ENCODE results near the gene CKM. TPM values are rescaled to one million over a fixed set of nuclear protein-coding genes. Genes with fewer than 3 reads are reported as not detected.

CKM gene
- total RNA-seq, 1 experiment from 2014 or later, result not detected

DNA sequence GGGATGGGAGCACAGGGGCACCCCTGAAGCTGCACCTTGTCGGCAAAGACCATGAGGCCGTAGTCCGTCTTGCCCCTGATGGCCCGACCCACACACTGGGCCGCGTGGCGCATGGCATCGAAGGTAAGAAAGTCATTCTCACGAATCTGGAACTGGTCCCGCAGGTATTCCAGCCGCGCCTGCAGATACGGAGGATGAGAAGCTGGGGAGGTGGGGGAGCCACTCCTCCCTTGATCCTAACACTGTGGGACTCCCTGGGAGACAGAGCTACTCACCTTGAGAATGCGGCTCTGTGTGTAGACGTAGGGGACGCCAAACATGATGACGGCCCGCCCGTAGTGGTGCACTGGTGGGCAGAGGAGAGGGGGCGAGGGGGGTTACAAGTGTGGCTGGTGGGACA lies 29.8 kb upstream of the CKM start:
- no peaks in the 10 kb centered on the region for H3K27me3 ChIP-seq
- H3K4me3 ChIP-seq, result no peak overlapping the region
- no peak for DNase-seq
- no peaks in the 10 kb centered on the region for H3K9me3 ChIP-seq
- peaks cover 66% of the 10 kb centered on the region for H3K36me3 ChIP-seq

DNA sequence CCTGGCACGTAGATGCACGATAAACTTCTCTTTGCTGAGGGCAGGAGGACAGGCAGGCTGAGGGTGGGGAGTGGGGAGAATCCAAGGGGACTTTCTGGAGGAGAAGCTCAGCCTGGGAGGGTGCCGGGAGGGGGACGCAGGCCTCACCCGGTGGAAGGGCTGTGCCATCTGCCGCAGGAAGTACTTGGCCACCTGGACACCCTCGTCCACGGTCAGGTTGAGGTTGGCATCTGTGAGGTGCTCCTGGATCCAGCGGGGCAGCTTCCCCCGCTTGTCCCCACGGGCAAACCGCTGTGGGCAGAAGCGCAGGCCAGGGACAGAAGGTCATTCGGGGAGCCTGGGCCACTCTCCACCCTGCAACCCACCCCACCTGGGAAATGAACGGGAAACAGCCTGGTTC lies 29.4 kb upstream of the CKM start:
- H3K36me3 ChIP-seq, result peaks cover 62% of the 10 kb centered on the region

GRCh38 chr19:45351401-45351952 lies 28.8 kb upstream of the CKM start:
- no peak for DNase-seq
- H3K4me3 ChIP-seq, result no peak overlapping the region
- H3K27me3 ChIP-seq, result no peaks in the 10 kb centered on the region
- H3K36me3 ChIP-seq, result peaks cover 56% of the 10 kb centered on the region
- no peaks in the 10 kb centered on the region for H3K9me3 ChIP-seq

More for the DNA sequence above, 29.4 kb upstream of the CKM start:
- Histone ChIP-seq H3K27me3 (no peaks in the 10 kb centered on the region), H3K4me3 (no peak overlapping the region), H3K9me3 (no peaks in the 10 kb centered on the region)
- no peak for DNase-seq

DNA sequence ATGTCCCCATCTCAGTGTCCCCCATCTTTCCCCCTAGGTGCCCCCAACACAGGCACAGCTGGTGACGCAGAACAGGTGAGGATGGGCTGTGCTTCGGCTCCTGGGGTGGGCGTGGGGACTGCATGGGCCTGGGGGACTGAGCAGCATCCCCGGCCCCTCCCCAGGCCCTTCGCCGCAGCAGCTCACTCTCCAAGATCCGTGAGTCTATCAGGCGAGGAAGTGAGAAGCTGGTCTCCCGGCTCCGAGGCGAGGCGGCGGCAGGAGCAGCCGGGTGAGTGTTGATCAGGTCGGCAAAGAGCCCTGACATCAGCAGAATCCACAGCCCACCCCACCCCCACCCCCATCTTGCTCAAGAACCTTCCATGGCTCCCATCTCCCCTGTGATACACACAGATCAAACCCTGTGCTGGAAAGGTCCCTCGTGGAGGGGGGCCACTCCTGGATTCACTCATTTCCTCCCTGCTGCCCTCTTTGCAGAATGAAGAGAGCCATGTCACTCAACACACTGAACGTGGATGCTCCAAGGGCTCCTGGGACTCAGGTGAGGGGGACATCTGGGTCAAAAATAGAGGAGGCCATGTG lies 27.9 kb upstream of the CKM start:
- no peaks in the 10 kb centered on the region for H3K9me3 ChIP-seq

DNA sequence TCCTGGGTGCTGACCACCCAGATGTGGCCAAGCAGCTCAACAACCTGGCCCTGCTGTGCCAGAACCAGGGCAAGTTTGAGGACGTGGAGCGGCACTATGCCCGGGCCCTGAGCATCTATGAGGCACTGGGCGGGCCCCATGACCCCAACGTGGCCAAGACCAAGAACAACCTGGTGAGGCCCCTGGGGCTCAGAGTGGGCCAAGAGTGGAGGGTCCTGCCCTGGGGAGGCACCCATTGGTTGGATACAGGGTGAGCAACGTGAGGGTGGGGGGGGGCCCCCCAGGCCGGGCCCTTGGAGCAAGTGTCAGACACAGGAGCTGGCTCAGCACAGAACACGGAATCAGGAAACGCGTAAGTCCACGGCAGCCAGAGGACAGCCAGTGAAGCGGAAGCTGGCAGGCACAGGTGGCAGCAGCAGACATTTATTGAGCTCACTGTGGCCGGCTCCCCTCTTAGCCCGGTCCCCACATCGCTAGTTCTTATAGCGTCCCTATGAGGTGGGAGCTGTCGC lies 26.8 kb upstream of the CKM start:
- Histone ChIP-seq H3K4me3 (no peak overlapping the region), H3K9me3 (no peaks in the 10 kb centered on the region), H3K36me3 (peaks cover 36% of the 10 kb centered on the region), H3K27me3 (no peaks in the 10 kb centered on the region)
- no peak for DNase-seq

More for the DNA sequence above, 27.9 kb upstream of the CKM start:
- peaks cover 47% of the 10 kb centered on the region for H3K36me3 ChIP-seq
- DNase-seq, result no peak
- H3K4me3 ChIP-seq, result no peak overlapping the region
- no peaks in the 10 kb centered on the region for H3K27me3 ChIP-seq

DNA sequence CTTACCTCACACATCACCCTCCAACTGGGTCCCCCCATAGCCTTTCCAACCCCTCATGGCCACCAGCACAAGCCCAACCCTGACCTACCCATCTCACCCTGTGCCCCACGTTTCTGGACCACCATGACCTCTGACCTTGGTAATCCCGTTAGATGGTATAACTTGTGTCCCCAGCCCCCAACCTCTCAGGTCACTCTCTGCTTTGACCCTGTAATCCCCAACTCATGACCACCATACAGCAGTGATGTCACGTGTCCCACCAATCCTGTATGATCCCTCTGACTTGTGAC lies 26.4 kb upstream of the CKM start:
- no peak for DNase-seq
- H3K4me3 ChIP-seq, result no peak overlapping the region
- H3K9me3 ChIP-seq, result no peaks in the 10 kb centered on the region
- H3K27me3 ChIP-seq, result no peaks in the 10 kb centered on the region
- peaks cover 32% of the 10 kb centered on the region for H3K36me3 ChIP-seq

DNA sequence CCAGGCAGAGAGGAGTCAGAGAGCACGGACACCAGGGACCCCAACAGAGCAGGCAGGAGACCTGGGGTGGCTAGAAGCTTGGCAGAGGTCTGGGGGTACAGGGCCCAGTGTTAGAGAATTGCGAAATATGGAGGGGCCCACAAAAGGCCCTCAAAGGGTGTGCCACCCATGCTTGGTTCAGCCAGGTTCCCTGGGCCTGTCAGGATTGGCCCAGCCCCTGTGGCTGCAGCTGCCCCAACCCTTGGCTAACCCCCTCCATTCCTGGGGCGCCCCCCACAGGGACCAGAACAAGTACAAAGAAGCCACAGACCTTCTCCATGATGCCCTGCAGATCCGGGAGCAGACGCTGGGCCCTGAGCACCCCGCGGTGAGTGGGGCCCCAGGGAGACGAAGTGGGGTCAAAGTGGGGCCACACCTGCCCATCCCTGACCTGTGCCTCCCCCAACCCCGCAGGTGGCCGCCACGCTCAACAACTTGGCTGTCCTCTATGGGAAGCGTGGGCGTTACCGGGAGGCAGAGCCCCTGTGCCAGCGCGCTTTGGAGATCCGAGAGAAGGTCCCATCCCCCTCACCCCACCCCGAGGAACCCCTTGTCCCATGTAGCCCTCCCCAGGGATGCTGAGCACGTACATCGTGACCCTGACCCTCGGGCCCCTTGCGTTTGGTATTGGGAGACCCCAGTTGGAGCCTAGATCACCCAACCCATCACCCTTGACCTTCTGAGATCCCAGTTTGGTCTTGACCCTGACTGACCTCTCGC lies 25.9 kb upstream of the CKM start:
- Histone ChIP-seq H3K4me3 (no peak overlapping the region), H3K36me3 (peaks cover 27% of the 10 kb centered on the region), H3K9me3 (no peaks in the 10 kb centered on the region), H3K27me3 (no peaks in the 10 kb centered on the region)
- DNase-seq, result no peak

DNA sequence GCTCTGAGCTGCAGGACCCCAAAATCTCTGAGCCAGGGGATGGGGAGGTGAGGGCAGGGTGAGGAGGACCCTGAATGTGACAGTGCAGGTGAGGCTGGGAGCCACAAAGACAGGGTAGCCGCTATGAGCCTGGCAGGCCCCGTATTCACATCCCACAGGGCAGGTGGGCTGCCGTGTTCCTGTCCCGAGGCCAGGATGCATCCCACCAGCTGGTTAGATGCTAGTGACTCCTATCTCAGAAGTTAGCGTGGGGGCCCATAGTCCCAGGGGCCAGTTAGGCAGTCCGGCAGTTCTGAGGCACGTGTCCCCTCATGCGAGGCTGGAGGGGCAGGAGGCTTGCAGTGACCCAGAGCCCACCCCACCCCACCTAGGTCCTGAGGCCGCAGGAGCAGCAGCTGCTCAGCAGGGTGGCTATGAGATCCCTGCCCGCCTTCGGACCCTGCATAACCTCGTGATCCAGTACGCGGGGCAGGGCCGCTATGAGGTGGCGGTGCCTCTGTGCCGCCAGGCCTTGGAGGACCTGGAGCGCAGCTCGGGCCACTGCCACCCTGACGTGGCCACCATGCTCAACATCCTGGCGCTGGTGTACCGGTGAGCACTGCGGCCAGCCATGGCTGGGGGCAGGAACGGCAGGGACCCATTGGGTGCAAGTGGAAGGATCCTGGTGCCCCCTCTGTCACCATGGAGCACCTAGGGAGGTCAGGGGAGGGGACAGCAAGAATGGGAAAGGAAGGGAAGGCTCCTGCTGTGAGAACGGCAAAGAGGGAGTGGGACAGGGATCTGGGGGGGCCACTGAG lies 25.1 kb upstream of the CKM start:
- H3K36me3 ChIP-seq, result peaks cover 19% of the 10 kb centered on the region
- H3K4me3 ChIP-seq, result no peak overlapping the region
- H3K27me3 ChIP-seq, result no peaks in the 10 kb centered on the region
- no peak for DNase-seq
- H3K9me3 ChIP-seq, result no peaks in the 10 kb centered on the region

DNA sequence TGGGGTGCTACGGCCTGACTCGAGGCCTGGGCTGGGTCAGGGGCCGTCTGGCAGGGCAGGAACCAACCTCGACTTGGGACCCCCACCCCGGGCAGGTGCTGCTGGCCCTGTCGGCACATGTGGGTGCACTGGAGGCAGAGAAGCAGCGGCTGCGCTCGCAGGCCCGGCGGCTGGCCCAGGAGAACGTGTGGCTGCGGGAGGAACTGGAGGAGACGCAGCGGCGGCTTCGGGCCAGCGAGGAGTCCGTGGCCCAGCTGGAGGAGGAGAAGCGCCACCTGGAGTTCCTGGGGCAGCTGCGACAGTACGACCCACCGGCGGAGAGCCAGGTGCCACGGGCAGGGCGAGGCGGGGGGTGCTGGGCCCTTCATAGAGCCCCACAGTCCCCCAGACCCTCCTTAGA lies 23.8 kb upstream of the CKM start:
- Histone ChIP-seq H3K4me3 (no peak overlapping the region), H3K9me3 (no peaks in the 10 kb centered on the region), H3K27me3 (no peaks in the 10 kb centered on the region), H3K36me3 (peaks cover 7% of the 10 kb centered on the region)
- DNase-seq, result no peak

DNA sequence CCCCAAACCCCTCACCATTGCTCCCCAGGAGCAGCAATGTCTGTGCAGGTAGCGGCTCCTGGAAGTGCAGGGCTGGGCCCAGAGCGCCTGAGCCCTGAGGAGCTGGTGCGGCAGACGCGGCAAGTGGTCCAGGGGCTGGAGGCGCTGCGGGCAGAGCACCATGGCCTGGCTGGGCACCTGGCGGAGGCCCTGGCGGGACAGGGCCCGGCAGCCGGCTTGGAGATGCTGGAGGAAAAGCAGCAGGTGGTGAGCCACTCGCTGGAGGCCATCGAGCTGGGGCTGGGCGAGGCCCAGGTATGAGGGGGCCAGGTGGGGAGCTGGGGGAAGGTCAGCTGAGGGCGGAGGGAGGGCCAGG lies 22.8 kb upstream of the CKM start:
- no peak overlapping the region for H3K4me3 ChIP-seq
- no peaks in the 10 kb centered on the region for H3K9me3 ChIP-seq
- DNase-seq, result no peak
- no peaks in the 10 kb centered on the region; the same call in 1 of the 2 replicates for H3K36me3 ChIP-seq
- H3K27me3 ChIP-seq, result 0 out of 2 replicates have a peak, but pooled peaks cover 2% of the 10 kb centered on the region

- no peaks in the 10 kb centered on the region; the same call in 1 of the 2 replicates for H3K36me3 ChIP-seq
- 0 out of 2 replicates have a peak, but pooled peaks cover 5% of the 10 kb centered on the region for H3K27me3 ChIP-seq
- no peaks in the 10 kb centered on the region for H3K9me3 ChIP-seq
- DNase-seq, result no peak
- no peak overlapping the region for H3K4me3 ChIP-seq
Observed at GRCh38 chr19:45344621-45345505, 22.2 kb upstream of the CKM start.

DNA sequence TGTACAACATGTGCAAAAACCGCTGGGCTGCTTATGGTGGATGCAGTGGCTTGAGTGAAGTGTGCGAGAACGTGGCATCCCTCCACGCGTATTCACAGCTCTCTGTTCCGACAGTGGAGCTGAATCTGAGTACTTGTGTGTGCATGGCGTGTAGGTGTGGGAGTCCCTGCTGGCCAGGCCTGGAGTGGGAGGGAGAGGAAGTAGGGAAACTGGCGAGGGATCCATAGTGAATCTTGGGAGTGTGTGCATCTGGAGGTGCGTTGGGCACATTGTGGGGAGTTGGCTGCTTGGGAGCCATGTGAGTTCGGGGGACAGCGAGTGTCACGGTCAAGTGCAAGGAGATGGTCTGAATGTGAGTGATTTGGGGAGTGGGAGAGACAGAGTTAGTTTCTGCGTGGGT lies 20.2 kb upstream of the CKM start:
- H3K36me3 ChIP-seq, result no peaks in the 10 kb centered on the region
- no peak overlapping the region for H3K4me3 ChIP-seq
- no peaks in the 10 kb centered on the region for H3K9me3 ChIP-seq
- 0 out of 2 replicates have a peak, but pooled peaks cover 5% of the 10 kb centered on the region for H3K27me3 ChIP-seq
- no peak for DNase-seq

- Histone ChIP-seq H3K36me3 (no peaks in the 10 kb centered on the region), H3K4me3 (no peak overlapping the region), H3K9me3 (no peaks in the 10 kb centered on the region), H3K27me3 (0 out of 2 replicates have a peak, but pooled peaks cover 5% of the 10 kb centered on the region)
- no peak for DNase-seq
Observed at GRCh38 chr19:45340899-45341453, 18.3 kb upstream of the CKM start.

- no peak for DNase-seq
- Histone ChIP-seq H3K9me3 (no peaks in the 10 kb centered on the region), H3K27me3 (0 out of 2 replicates have a peak, but pooled peaks cover 5% of the 10 kb centered on the region), H3K36me3 (no peaks in the 10 kb centered on the region), H3K4me3 (no peak within 1 kb of the TSS)
Observed at GRCh38 chr19:45340232-45340898, 17.7 kb upstream of the CKM start, which contains the start of gene KLC3. KLC3 (plus strand) TSS chr19:45340750; CDS start chr19:45345542, 4,792 bp downstream.

DNA sequence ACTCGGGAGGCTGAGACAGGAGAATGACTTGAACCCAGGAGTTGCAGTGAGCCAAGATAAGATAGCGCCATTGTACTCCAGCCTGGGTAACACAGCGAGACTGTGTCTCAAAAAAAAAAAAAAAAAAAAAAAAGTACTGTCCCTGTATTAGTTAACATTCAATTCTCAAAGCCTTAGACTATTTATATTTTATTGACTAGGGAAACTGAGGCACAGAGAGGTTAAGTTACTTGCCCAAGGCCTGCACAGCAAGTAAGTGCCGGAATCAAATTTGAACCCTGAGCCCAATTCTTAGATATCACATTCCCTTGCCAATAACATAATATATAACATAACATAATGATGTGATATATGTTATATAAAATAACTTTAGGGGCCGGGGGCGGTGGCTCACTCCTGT lies 17.0 kb upstream of the CKM start:
- no peaks in the 10 kb centered on the region for H3K36me3 ChIP-seq
- no peak overlapping the region for H3K4me3 ChIP-seq
- DNase-seq, result no peak
- 0 out of 2 replicates have a peak, but pooled peaks cover 5% of the 10 kb centered on the region for H3K27me3 ChIP-seq
- H3K9me3 ChIP-seq, result no peaks in the 10 kb centered on the region

Measured in MG63 (cell line).